GM19193 (cell line): ENCODE measurements around the gene CCDC85C.

ENCODE experiments used
- POLR2A ChIP-seq: IDR thresholded peaks from 4 replicates; pipeline ENCODE4 v1.6.1; 2011; ENCODE audit not compliant: insufficient read depth, insufficient read length; ENCODE audit errors: extremely low read depth

The CCDC85C gene

GRCh38 chr14:99603471-99604277, at the start of gene CCDC85C:
CCDC85C (minus strand) TSS chr14:99604207; CDS start chr14:99603959, 248 bp downstream.
- no peak for TF ChIP-seq POLR2A

GRCh38 chr14:99651953-99652746, 48.1 kb upstream of the CCDC85C start:
- TF ChIP-seq POLR2A = no peak

GRCh38 chr14:99650189-99650588, 46.2 kb upstream of the CCDC85C start:
- no peak for TF ChIP-seq POLR2A

GRCh38 chr14:99649643-99650042, 45.6 kb upstream of the CCDC85C start:
- no peak for TF ChIP-seq POLR2A

- TF ChIP-seq POLR2A = no peak
These were observed 45.2 kb upstream of the CCDC85C start for GRCh38 chr14:99649219-99649618.

GRCh38 chr14:99648027-99648784, 44.2 kb upstream of the CCDC85C start:
- no peak for TF ChIP-seq POLR2A

- TF ChIP-seq POLR2A = no peak
These were observed 43.4 kb upstream of the CCDC85C start for GRCh38 chr14:99647411-99647810.

- no peak for TF ChIP-seq POLR2A
These were observed 41.8 kb upstream of the CCDC85C start for GRCh38 chr14:99645545-99646505.

- TF ChIP-seq POLR2A = no peak
These were observed 40.9 kb upstream of the CCDC85C start, which contains the start of gene HHIPL1 for GRCh38 chr14:99644723-99645544. HHIPL1 (plus strand) TSS chr14:99645129; CDS start chr14:99645208, 79 bp downstream.

GRCh38 chr14:99644035-99644587, 40.1 kb upstream of the CCDC85C start:
- no peak for TF ChIP-seq POLR2A

GRCh38 chr14:99643343-99643742, 39.3 kb upstream of the CCDC85C start:
- TF ChIP-seq POLR2A = no peak

- no peak for TF ChIP-seq POLR2A
These were observed 33.6 kb upstream of the CCDC85C start for GRCh38 chr14:99637624-99638023.

- TF ChIP-seq POLR2A = no peak
These were observed 32.5 kb upstream of the CCDC85C start for GRCh38 chr14:99636487-99636886.
